Measurements from ENCODE around the gene CRYBG1. TPM values are rescaled to one million over a fixed set of nuclear protein-coding genes. Genes with fewer than 3 reads are reported as not detected.

CRYBG1 gene
- total RNA-seq, 1 donor: 105 TPM

DNA sequence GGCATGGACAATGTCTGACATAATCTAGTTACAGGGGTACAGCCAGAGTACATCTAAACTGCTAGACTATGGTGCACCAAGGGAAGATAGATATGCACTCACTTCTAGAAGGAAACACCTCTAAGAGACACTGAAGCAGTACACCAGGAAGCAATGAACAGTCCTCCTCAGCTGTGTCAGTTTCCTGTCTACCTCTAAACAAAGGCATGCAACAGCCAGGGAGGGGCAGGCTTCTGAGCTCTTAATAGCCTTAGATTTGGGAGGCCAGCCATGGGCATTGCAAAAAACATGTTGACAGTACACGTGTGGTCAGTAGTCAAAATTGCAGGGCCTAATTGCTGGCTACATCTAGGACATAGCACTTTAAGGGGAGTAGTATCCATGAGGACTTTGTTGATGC lies 21.4 kb downstream of the CRYBG1 start:
- TF ChIP-seq, protein P1, sequence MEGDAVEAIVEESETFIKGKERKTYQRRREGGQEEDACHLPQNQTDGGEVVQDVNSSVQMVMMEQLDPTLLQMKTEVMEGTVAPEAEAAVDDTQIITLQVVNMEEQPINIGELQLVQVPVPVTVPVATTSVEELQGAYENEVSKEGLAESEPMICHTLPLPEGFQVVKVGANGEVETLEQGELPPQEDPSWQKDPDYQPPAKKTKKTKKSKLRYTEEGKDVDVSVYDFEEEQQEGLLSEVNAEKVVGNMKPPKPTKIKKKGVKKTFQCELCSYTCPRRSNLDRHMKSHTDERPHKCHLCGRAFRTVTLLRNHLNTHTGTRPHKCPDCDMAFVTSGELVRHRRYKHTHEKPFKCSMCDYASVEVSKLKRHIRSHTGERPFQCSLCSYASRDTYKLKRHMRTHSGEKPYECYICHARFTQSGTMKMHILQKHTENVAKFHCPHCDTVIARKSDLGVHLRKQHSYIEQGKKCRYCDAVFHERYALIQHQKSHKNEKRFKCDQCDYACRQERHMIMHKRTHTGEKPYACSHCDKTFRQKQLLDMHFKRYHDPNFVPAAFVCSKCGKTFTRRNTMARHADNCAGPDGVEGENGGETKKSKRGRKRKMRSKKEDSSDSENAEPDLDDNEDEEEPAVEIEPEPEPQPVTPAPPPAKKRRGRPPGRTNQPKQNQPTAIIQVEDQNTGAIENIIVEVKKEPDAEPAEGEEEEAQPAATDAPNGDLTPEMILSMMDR (IDR thresholded peaks at IDR 0.05; ENCODE audit: insufficient read depth, low read length): no peak
- DNase-seq (ENCODE audit: low read depth): peak; percentile 29
- H3K4me3 ChIP-seq (ENCODE audit: low read depth, low read length): no peak overlapping the region

DNA sequence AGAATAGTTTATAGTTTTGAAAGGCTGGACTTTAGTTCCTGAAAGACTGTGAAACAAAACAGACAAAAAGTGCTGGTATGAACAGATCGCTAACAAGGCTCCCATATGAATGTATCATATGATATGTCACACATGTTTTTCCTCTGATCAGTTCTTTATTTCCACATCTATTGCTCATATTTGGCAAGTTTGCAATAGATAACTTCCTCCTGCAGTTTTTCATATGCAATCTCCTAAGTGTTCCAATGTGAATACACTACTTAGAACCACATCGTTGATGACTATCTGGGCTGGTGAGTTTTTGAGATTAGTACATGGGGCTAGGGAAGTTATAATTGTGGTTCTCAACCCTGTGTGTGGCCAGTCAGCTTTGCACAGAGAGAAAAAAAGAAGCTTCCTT lies 23.1 kb downstream of the CRYBG1 start:
- TF ChIP-seq, protein P1 (IDR thresholded peaks at IDR 0.05; ENCODE audit: insufficient read depth, low read length): no peak
- peak; percentile 71 for DNase-seq (ENCODE audit: low read depth)
- H3K4me3 ChIP-seq (ENCODE audit: low read depth, low read length): no peak overlapping the region

DNA sequence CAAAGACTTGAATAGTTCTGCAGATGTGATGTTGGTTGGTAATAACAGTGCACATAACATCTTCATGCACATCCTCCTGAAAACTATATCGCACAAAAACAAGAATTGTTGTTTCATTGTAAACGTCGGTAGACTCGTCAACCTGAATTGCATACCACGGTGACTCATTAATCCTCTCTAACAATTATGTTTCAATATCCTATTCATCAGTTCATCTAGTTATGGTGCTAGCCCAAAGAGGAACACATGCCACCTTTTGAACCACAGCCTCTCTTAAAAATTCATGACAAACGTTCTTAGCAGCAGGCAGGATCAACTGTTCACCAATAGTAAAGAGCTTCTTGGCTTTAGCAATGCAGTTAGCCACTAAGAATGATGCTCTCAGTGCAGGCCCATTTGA lies 25.0 kb downstream of the CRYBG1 start:
- TF ChIP-seq, protein P1 (IDR thresholded peaks at IDR 0.05; ENCODE audit: insufficient read depth, low read length): no peak
- DNase-seq (ENCODE audit: low read depth): no peak
- no peak overlapping the region for H3K4me3 ChIP-seq (ENCODE audit: low read depth, low read length)

DNA sequence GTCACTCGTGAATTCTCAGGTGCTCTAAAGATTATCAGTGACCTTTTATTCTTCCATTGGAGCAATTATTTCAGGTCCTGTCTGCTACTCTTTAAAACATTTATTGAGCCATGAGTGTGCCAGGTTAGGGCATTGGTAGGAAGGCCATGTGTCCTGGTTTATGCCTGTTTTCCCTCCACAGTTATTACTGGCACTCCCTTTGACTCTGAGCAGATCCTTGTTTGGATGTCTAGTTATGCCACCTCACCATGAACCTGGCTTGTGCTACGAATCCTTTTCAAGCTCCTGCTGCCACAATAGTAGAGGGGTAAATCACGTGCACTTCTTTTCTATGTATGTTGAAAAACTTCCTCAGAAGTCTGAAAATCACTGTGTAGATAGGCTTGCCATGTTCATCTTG lies 27.4 kb downstream of the CRYBG1 start:
- no peak for DNase-seq (ENCODE audit: low read depth)
- TF ChIP-seq, protein P1 (IDR thresholded peaks at IDR 0.05; ENCODE audit: insufficient read depth, low read length): no peak
- H3K4me3 ChIP-seq (ENCODE audit: low read depth, low read length): no peak overlapping the region

DNA sequence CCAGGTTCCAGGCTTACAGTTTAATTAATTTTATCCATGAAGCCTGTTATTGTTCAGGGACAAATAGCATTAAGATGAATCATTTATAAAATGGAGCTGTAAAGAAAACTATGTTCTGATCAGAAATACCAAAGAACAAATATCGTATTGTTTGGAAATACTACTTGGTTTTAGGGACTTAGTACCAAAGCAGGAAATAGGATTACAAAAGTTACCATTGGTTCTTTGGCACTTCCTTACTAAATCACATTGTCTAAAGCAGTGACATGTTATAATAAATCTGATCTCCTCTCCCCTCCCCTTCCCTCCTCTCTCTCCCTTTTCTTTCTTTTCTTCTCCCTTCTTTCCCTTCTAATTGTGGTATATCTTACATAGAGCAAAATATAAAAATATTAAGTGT lies 29.6 kb downstream of the CRYBG1 start:
- TF ChIP-seq, protein P1 (IDR thresholded peaks at IDR 0.05; ENCODE audit: insufficient read depth, low read length): no peak

DNA sequence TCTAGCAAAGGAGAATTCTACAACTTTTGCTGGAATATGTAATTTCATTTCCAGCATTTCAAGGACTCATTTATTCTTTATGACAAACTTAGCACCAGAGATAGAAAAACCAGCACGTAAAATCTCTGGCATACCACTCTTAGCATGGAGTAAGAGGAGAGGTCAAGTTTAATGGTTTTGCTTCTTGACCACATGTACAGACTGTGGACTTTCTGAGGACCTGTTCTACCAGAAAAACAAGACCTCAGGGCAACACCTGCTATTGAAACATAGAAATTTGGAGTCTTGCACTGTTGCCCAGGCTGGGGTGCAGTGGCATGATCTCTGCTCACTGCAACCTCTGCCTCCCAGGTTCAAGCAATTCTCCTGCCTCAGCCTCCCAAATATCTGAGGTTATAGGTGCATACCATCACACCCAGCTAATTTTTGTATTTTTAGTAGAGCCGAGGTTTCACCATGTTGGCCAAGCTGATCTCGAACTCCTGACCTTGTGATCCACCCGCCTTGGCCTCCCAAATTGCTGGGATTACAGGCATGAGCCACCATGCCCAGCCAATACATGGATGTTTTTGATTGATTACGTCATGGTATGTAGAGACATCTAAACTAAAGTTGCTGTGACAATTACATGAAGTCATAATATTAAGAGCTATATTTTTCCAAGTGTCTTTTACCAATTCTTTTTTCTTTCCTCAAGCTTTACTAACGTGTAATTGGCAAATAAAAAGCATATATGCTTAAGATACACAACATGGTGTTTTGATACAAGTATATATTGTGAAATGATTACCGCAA lies 36.1 kb downstream of the CRYBG1 start:
- no peak for DNase-seq (ENCODE audit: low read depth)
- TF ChIP-seq, protein P1 (IDR thresholded peaks at IDR 0.05; ENCODE audit: insufficient read depth, low read length): no peak
- H3K4me3 ChIP-seq (ENCODE audit: low read depth, low read length): no peak overlapping the region

More for the DNA sequence above, 29.6 kb downstream of the CRYBG1 start:
- no peak overlapping the region for H3K4me3 ChIP-seq (ENCODE audit: low read depth, low read length)
- DNase-seq (ENCODE audit: low read depth): no peak

All from fibroblast of the aortic adventitia (primary cell).